Muscle of leg (tissue), 11 donors: ENCODE results near the gene CACNB4. TPM values are rescaled to one million over a fixed set of nuclear protein-coding genes. Genes with fewer than 3 reads are reported as not detected.

Experiments used
- DNase-seq: peaks from one replicate; pipeline ENCODE4 v3.0.0; 2013
- H3K27ac ChIP-seq: one replicate; pipeline ENCODE4 v1.5.1; 2013; ENCODE audit warnings: mild to moderate bottlenecking, low read length, control low read depth
- H3K27me3 ChIP-seq: one replicate; pipeline ENCODE4 v1.6.1; 2013; ENCODE audit warnings: low read length; ENCODE audit not compliant: control insufficient read depth, insufficient read depth
- H3K36me3 ChIP-seq: one replicate; pipeline ENCODE4 v1.6.1; 2013; ENCODE audit warnings: low read length; ENCODE audit not compliant: control insufficient read depth, insufficient read depth
- H3K4me1 ChIP-seq: one replicate; pipeline ENCODE4 v1.6.1; 2013; ENCODE audit warnings: low read length; ENCODE audit not compliant: control insufficient read depth, insufficient read depth
- H3K4me3 ChIP-seq: one replicate; pipeline ENCODE4 v1.5.1; 2013; ENCODE audit warnings: low read length, control low read depth
- H3K9me3 ChIP-seq: replicated peaks from 2 replicates; pipeline ENCODE4 v1.6.1; 2013; ENCODE audit warnings: low read depth, low read length; ENCODE audit not compliant: control insufficient read depth
- WGBS: methylation state at CpG from one replicate; pipeline ENCODE4 v1.1.5; 2013; ENCODE audit warnings: missing lambda C conversion rate; ENCODE audit not compliant: insufficient coverage; 5-methylcytosine and 5-hydroxymethylcytosine counted together
- polyA plus RNA-seq, 8 donors: library from polyadenylated mRNA; unstranded; fragments of 120-200 nt; gene quantifications; one replicate each; pipeline versions ENCODE4 v1.2.1 to v1.2.3, GENCODE V29; 2013; ENCODE audit warnings: inconsistent platforms in 1 of 8, low replicate concordance in 1 of 8; ENCODE audit not compliant: insufficient read length in 8 of 8, insufficient read depth in 1 of 8
- total RNA-seq: library from RNA; stranded (reverse); fragments of 120-200 nt; gene quantifications from one replicate; pipeline ENCODE4 v1.2.4, GENCODE V29; 2013

Gene CACNB4
- total and polyA plus RNA-seq, 9 donors: 3.1 to 7.2 (median 4.3) TPM

DNA sequence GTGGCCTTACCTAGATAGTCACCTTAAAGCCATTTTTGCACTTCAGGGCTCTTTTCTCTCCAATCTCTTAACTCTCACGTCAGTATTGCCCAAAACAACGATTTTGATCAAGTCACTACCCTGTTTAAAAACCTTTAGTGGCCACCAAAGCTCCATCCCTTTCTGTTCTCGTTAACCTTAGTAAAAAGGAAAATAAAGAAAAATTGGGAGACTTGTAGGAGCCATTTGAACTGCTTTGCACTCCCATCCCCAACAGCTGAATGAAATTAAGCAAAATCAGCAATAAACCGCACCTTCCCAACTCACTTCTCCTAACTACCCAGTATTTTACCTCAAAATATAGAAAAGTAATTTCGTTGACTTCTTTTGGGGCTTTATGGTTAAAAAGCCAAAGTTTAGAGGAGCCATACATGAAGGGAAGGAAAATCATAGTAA lies 269.9 kb downstream of the CACNB4 start:
- DNase-seq: no peak
- Histone ChIP-seq H3K4me1 (peaks cover 4% of the 10 kb centered on the region), H3K27me3 (no peaks in the 10 kb centered on the region), H3K36me3 (no peaks in the 10 kb centered on the region), H3K4me3 (peak overlapping the region; percentile 58), H3K9me3 (no peaks in the 10 kb centered on the region), H3K27ac (peak overlapping the region; percentile 74)
- 100% methylated on average over 1 of the region's 5 CpGs for WGBS

DNA sequence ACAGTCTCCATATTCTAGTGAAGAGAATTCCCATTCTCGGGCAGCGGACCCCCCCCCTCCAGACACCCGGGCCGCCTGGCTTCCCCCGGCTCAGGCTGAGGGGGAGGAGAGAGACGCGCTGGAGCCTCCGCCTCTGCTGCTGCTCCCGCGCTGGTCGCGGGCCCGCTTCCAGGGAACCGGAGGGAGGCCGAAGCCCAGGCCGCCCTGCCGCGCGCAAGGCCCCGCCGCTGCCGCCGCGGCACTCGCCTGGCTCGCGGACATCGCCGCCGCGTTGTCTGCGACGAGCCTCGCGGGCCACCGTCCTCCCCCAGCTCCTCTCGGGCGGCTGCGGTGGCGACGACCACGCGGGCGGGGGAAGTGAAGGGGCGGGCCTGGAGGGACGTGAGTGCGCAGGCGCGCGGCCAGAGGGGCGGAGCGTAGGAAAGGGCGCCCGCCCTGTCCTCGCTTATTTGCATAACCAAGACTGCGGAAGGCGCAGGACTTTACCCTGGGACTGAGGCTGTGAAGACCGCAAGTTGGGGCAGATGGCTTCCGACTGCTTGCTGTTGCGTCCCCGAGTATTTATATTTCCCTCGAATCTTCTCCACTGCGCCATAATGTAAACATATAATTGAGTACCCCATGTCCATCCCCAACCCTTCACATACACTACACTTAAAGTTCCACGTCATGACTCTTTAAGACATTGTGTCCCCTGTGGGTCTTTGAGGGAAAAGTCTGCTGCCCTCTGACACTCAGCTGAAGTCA lies 270.5 kb downstream of the CACNB4 start, which contains the start of gene ARL5A:
ARL5A (minus strand) TSS at position 279 of the 747 bp plus-strand sequence; CDS start at position 34, 245 bp downstream.
- Histone ChIP-seq H3K27ac (peak within 1 kb of the TSS; percentile 74), H3K36me3 (no peaks in the 10 kb centered on the region), H3K4me1 (peaks cover 4% of the 10 kb centered on the region), H3K4me3 (peak within 1 kb of the TSS; percentile 95), H3K9me3 (no peaks in the 10 kb centered on the region), H3K27me3 (no peaks in the 10 kb centered on the region)
- WGBS: under 1% methylated on average over 52 of the region's 64 CpGs
- DNase-seq: peak; percentile 98

- peaks cover 4% of the 10 kb centered on the region for H3K4me1 ChIP-seq
These were observed 271.2 kb downstream of the CACNB4 start for GRCh38 chr2:151827564-151828142.

DNA sequence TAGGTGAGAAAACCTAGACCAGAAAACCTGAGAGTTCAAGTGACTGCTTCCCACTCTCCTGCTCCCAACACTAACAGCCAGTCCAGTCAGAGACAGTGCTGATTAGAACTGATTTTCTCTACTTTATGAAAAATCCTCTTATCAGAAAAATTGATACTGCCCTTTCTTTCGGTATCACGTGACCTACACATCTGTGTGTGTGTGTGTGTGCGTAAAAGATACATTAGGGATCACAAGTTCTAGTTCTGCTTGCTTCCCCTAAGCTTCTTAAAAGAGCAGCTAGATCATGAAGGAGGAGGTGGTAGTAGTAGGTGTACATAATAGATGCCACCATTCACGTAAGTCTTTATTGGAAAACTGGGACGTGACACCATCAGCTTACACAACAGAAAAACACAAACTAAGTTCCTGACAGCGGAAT lies 272.1 kb downstream of the CACNB4 start:
- H3K27me3 ChIP-seq: no peaks in the 10 kb centered on the region
- H3K4me3 ChIP-seq: peak overlapping the region; percentile 95
- H3K4me1 ChIP-seq: peaks cover 4% of the 10 kb centered on the region
- H3K36me3 ChIP-seq: no peaks in the 10 kb centered on the region
- DNase-seq: peak; percentile 27
- no CpG with 5 or more reads among the region's 6 CpGs for WGBS
- no peaks in the 10 kb centered on the region for H3K9me3 ChIP-seq
- no peak overlapping the region for H3K27ac ChIP-seq

More at GRCh38 chr2:151827564-151828142, 271.2 kb downstream of the CACNB4 start:
- Histone ChIP-seq H3K27me3 (no peaks in the 10 kb centered on the region), H3K9me3 (no peaks in the 10 kb centered on the region), H3K36me3 (no peaks in the 10 kb centered on the region), H3K27ac (peak overlapping the region; percentile 74), H3K4me3 (peak overlapping the region; percentile 95)
- DNase-seq: peak; percentile 58
- 0% methylated on average over 20 of the region's 38 CpGs for WGBS

GRCh38 chr2:151824886-151825285 lies 274.0 kb downstream of the CACNB4 start:
- H3K9me3 ChIP-seq: no peaks in the 10 kb centered on the region
- H3K36me3 ChIP-seq: no peaks in the 10 kb centered on the region
- H3K27ac ChIP-seq: no peak overlapping the region
- H3K27me3 ChIP-seq: no peaks in the 10 kb centered on the region
- DNase-seq: no peak
- WGBS: no CpG with 5 or more reads among the region's 2 CpGs
- peaks cover 4% of the 10 kb centered on the region for H3K4me1 ChIP-seq
- H3K4me3 ChIP-seq: no peak overlapping the region

DNA sequence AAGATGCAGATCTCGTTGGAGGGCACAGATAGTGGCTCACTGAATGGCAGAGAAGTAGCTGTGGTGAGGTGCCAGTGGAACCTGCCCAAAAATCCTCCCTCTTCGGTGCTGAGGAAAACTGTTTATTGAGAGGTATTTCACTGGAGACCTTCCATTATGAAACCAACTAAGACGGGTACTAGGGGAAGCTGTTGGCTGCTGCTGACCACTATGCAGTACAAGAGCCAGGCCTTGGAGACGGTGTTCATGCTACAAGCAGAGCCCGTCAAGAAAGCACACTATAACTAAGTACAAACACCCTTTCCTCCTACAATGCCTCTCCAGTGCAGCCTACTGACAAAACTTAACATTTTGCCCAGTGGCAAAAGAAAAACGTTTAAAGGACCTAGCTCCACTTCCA lies 275.2 kb downstream of the CACNB4 start:
- Histone ChIP-seq H3K4me3 (no peak overlapping the region), H3K27ac (no peak overlapping the region), H3K27me3 (no peaks in the 10 kb centered on the region), H3K36me3 (no peaks in the 10 kb centered on the region), H3K4me1 (peaks cover under 1% of the 10 kb centered on the region), H3K9me3 (no peaks in the 10 kb centered on the region)
- WGBS: 60% methylated on average over 1 of the region's 6 CpGs
- DNase-seq: no peak

GRCh38 chr2:151819920-151820319 lies 278.9 kb downstream of the CACNB4 start:
- WGBS: 100% methylated on average over 1 of the region's 2 CpGs
- Histone ChIP-seq H3K36me3 (peaks cover 3% of the 10 kb centered on the region), H3K27ac (no peak overlapping the region), H3K4me1 (no peaks in the 10 kb centered on the region), H3K27me3 (no peaks in the 10 kb centered on the region), H3K9me3 (no peaks in the 10 kb centered on the region), H3K4me3 (no peak overlapping the region)
- DNase-seq: no peak

GRCh38 chr2:151817929-151818328 lies 280.9 kb downstream of the CACNB4 start:
- Histone ChIP-seq H3K36me3 (peaks cover 9% of the 10 kb centered on the region), H3K4me3 (no peak overlapping the region), H3K27ac (no peak overlapping the region), H3K4me1 (no peaks in the 10 kb centered on the region), H3K27me3 (no peaks in the 10 kb centered on the region), H3K9me3 (no peaks in the 10 kb centered on the region)
- no peak for DNase-seq
- WGBS: 100% methylated on average over 3 of the region's 3 CpGs

DNA sequence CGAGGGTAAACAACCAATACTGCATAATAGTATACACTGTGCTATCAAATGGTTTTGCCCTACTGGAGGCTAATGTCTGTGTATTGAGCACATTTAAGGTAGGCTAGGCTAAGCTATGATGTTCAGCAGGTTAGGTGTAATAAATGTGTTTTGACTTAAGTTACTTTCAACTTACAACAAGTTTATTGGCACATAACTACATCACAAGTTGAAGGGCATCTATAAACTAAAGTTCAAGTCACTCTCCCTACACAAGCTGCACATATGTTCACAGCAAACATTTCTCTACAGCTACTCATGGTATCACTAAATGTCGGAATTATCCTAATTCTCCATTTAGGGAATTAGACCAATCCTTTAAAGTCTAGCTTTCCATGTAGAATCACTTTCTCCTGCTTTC lies 282.0 kb downstream of the CACNB4 start:
- no peak overlapping the region for H3K27ac ChIP-seq
- H3K27me3 ChIP-seq: no peaks in the 10 kb centered on the region
- H3K4me1 ChIP-seq: no peaks in the 10 kb centered on the region
- H3K36me3 ChIP-seq: peaks cover 11% of the 10 kb centered on the region
- DNase-seq: no peak
- WGBS: 89% methylated on average over 1 of the region's 2 CpGs
- no peak overlapping the region for H3K4me3 ChIP-seq
- no peaks in the 10 kb centered on the region for H3K9me3 ChIP-seq

GRCh38 chr2:151815821-151816489 lies 282.9 kb downstream of the CACNB4 start:
- 96% methylated on average over 5 of the region's 9 CpGs for WGBS
- Histone ChIP-seq H3K36me3 (peaks cover 15% of the 10 kb centered on the region), H3K27me3 (no peaks in the 10 kb centered on the region), H3K9me3 (peaks cover 4% of the 10 kb centered on the region), H3K4me3 (no peak overlapping the region), H3K4me1 (no peaks in the 10 kb centered on the region), H3K27ac (no peak overlapping the region)
- DNase-seq: no peak
